ENCODE results near the gene PRSS38. TPM values are rescaled to one million over a fixed set of nuclear protein-coding genes. Genes with fewer than 3 reads are reported as not detected.

PRSS38 gene
- total RNA-seq, 1 experiment from 2014 or later, result not detected

DNA sequence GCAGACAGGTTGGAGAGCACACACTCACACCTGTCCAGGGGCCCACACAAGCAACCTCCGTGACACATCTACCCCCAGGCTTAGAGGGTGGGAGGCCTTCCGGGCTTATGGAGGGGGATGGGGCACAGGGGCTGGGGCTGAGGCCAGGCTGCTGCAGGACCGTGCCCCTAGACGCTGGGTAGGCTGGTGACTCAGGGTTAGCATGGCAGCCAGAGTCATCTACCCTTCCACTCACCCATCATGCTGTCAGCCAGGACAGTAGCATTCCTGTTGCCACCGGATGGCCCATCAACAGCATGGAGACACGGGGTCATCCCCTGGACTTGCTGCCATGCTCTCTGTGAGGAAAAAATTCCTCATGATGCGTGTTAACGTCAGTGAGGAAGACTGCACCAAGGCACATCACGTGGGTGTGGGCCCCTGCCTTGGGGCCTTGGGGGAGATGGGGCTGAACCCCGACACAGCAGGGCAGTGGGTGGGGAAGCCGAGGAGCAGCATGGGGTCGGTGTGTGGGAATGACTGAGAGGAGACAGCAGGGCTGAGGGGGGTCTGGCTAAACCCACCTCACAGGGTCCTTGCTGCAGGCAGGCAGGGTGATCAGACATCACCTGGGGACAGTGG, 79.5 kb downstream of the PRSS38 start:
- ATAC-seq (no peak), DNase-seq (ENCODE audit: low read depth, low spot score) (no peak)
- intact Hi-C loops (cut with micrococcal nuclease; ENCODE audit: unreplicated experiment) (no loop called here), in situ Hi-C loops (cut with HindIII; ENCODE audit: low pct_unique_long_range_greater_than_20kb, low sequenced_read_pairs) (no loop called here)
- Histone ChIP-seq H3K27me3 (ENCODE audit: control insufficient read depth, insufficient read depth, low read length) (no peaks in the 10 kb centered on the region), H3K9me3 (ENCODE audit: control insufficient read depth, insufficient read depth, low read depth, low read length) (no peaks in the 10 kb centered on the region), H3K4me3 (ENCODE audit: low read depth in 2 of 2, low read length in 2 of 2) (no peak overlapping the region), H3K36me3 (ENCODE audit: control insufficient read depth, insufficient read depth, low read length) (no peaks in the 10 kb centered on the region), H3K4me1 (ENCODE audit: control insufficient read depth, insufficient read depth, low read length) (peaks cover 40% of the 10 kb centered on the region), H3K27ac (ENCODE audit: low read length) (no peak overlapping the region; the same call in 1 of the 2 replicates)
- POLR2A ChIA-PET, result no interaction called here
- BruUV-seq (replicated peaks), result no TSS peak
- CTCF ChIA-PET, result no interaction called here
- TF ChIP-seq, protein P1, sequence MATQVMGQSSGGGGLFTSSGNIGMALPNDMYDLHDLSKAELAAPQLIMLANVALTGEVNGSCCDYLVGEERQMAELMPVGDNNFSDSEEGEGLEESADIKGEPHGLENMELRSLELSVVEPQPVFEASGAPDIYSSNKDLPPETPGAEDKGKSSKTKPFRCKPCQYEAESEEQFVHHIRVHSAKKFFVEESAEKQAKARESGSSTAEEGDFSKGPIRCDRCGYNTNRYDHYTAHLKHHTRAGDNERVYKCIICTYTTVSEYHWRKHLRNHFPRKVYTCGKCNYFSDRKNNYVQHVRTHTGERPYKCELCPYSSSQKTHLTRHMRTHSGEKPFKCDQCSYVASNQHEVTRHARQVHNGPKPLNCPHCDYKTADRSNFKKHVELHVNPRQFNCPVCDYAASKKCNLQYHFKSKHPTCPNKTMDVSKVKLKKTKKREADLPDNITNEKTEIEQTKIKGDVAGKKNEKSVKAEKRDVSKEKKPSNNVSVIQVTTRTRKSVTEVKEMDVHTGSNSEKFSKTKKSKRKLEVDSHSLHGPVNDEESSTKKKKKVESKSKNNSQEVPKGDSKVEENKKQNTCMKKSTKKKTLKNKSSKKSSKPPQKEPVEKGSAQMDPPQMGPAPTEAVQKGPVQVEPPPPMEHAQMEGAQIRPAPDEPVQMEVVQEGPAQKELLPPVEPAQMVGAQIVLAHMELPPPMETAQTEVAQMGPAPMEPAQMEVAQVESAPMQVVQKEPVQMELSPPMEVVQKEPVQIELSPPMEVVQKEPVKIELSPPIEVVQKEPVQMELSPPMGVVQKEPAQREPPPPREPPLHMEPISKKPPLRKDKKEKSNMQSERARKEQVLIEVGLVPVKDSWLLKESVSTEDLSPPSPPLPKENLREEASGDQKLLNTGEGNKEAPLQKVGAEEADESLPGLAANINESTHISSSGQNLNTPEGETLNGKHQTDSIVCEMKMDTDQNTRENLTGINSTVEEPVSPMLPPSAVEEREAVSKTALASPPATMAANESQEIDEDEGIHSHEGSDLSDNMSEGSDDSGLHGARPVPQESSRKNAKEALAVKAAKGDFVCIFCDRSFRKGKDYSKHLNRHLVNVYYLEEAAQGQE (IDR thresholded peaks at IDR 0.05; ENCODE audit: insufficient read depth in 1 of 2, low read depth in 2 of 2, low read length in 1 of 2), result no peak
- TF ChIP-seq, protein P2, sequence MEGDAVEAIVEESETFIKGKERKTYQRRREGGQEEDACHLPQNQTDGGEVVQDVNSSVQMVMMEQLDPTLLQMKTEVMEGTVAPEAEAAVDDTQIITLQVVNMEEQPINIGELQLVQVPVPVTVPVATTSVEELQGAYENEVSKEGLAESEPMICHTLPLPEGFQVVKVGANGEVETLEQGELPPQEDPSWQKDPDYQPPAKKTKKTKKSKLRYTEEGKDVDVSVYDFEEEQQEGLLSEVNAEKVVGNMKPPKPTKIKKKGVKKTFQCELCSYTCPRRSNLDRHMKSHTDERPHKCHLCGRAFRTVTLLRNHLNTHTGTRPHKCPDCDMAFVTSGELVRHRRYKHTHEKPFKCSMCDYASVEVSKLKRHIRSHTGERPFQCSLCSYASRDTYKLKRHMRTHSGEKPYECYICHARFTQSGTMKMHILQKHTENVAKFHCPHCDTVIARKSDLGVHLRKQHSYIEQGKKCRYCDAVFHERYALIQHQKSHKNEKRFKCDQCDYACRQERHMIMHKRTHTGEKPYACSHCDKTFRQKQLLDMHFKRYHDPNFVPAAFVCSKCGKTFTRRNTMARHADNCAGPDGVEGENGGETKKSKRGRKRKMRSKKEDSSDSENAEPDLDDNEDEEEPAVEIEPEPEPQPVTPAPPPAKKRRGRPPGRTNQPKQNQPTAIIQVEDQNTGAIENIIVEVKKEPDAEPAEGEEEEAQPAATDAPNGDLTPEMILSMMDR (IDR thresholded peaks at IDR 0.05), result no peak
- TF ChIP-seq TCF7L2 (IDR thresholded peaks at IDR 0.05; ENCODE audit: low read depth, low read length), result no peak
- TF ChIP-seq SIN3A (IDR thresholded peaks at IDR 0.05; ENCODE audit: borderline replicate concordance, insufficient read depth, low read depth, low read length), result no peak
- no peak for TF ChIP-seq POLR2AphosphoS5 (IDR thresholded peaks at IDR 0.05; ENCODE audit: low read depth, low read length)

Other genes with a start within 250 kb of the PRSS38 start
- gene JMJD4, start 80.4 kb upstream of the PRSS38 start, total RNA-seq (2021; ENCODE audit: unreplicated experiment), result 27.7 TPM
- gene SNAP47, start 80.2 kb upstream of the PRSS38 start, total RNA-seq (2021; ENCODE audit: unreplicated experiment), result 55.6 TPM
- 26.5 TPM for gene WNT9A, start 132.3 kb downstream of the PRSS38 start, total RNA-seq (2021; ENCODE audit: unreplicated experiment)
- not detected for gene WNT3A, start 191.3 kb downstream of the PRSS38 start, total RNA-seq (2021; ENCODE audit: unreplicated experiment)